HPDE6-E6E7 (cell line): ENCODE measurements around the gene PIK3CD.
"Not testable (repeated sequence)": the region's sequence is repeated elsewhere in the genome, so short reads cannot be mapped to it uniquely, and the experiment has no call there.

ENCODE experiments used
- DNase-seq: peaks from one replicate; pipeline ENCODE4 v3.0.0; 2011; ENCODE audit warnings: missing footprints; ENCODE audit errors: extremely low spot score

PIK3CD gene

GRCh38 chr1:9654051-9654833, 2.7 kb downstream of the PIK3CD start:
- DNase-seq, result no peak

DNA sequence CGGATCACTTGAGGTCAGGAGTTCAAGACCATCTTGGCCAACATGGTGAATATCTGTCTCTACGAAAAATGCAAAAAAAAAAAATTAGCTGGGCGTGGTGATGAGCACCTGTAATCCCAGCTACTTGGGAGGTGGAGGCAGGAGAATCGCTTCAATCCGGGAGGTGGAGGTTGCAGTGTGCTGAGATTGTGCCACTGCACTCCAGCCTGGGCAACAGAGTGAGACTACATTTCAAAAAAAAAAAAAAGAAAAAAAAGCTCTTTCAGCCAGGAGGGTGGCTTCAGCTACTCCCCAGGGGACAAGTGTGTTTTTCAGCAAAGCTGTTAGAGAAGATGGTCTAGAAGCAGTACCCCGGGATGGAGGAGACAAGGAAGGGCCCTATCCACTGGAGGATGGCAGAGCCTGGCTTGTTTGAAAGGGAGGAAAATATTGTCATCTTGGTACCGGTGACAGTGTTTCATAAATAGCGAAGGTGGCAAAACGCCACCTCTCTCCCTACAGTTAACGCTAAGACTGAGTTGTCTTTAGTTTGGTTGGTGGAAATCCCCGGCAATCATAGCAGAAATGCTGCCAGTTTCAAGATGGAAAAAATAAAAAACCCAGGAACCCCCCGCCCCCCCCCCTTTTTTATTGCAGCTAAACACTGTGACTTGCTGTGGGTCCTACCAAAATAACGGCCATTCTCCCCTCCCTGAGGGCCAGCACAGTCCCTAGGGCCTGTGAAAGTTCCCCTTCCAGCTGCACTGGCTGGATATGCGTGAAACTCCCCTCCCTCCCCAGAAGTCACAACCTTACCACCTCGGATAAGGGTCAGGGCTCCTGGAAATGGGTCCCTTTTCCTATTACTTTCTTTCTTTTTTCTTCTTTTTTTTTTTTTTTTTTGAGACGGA, 3.5 kb downstream of the PIK3CD start:
- DNase-seq, result no peak

GRCh38 chr1:9655836-9656235, 4.3 kb downstream of the PIK3CD start:
- DNase-seq, result no peak

DNA sequence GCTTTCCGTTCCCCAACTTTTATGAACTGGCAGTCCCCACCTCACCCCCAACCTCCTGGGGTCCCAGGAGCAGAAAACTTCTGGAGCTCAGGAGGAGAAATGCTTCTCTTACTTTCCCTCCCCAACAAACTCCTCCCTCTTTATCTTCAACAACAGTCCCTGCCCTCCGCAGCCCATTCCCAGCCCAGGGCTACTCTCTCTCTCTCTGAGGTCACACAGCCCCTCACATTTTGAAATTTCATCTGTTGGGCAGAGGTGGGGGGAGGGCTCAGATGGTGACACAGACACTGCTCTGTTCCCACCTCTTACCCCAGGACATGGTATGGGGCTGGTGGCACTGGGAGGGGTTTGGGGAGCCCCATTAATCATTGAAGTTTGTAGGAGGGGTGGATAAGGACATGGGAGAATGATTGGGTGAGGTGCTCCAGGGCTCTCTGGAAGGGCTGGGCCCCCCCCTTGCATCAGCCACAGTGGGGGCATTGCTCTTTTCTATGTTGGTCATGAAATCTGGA, 6.0 kb downstream of the PIK3CD start:
- DNase-seq, result no peak

DNA sequence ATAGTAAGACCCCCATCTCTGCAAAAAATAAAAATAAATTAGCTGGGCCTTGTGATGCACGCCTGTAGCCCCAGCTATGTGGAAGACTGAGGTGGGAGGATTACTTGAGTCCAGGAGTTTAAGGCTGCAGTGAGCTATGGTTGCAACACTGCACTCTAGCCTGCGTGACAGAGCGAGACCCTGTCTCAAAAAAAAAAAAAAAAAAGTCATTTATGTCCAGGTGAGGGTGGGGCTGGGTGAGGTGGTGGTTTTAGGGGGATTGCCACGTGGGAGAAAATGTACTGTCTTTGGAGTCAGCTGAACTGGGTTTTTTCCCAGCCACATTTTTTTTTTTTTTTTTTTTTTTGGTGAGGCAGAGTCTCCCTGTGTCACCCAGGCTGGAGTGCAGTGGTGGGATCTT, 6.7 kb downstream of the PIK3CD start:
- DNase-seq, result no peak

DNA sequence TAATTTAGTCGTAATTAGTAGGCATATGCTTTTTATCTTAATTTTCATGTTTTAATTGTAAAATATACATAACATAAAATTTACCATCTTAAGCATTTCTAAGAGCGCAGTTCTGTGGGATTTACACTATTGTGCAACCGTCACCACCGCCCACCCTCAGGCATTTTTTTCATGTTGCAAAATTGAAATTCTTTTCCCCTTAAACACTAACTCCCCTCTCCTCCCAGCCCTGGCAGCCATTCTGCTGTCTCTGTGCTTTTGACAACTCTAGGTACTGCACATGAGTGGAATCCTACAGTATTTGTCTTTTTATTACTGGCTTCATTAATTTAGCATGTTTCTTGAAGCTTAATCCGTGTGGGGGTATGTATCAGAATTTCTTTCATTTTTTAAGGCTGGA, 7.8 kb downstream of the PIK3CD start:
- no peak for DNase-seq

GRCh38 chr1:9663257-9663656, 11.7 kb downstream of the PIK3CD start:
- DNase-seq, result no peak

DNA sequence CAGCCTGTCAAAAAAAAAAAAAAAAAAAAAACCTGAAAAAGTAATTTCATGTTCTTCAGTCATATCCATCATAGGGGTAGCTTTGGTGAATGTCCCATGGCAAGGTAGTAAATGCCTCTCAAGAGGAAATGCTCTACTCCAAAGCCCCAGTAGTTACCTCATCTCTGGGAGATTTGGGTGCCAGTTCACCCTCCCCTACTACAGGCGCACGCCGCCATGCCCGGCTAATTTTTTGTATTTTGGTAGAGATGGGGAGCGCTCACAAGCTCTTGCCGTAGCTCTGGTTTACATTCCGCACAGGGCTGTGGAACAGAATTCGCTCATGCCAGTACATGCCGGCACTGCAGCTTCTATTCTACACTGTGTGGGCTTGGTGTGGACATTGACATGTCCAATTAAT, 13.7 kb downstream of the PIK3CD start:
- DNase-seq, result no peak

- no peak for DNase-seq
Measured at GRCh38 chr1:9668080-9668479, 16.5 kb downstream of the PIK3CD start.

- DNase-seq, result no peak
Measured at GRCh38 chr1:9670085-9670484, 18.6 kb downstream of the PIK3CD start.

GRCh38 chr1:9671377-9672140, 20.0 kb downstream of the PIK3CD start:
- DNase-seq, result peak; percentile 90

- no peak for DNase-seq
Measured at GRCh38 chr1:9672444-9672843, 20.9 kb downstream of the PIK3CD start.

DNA sequence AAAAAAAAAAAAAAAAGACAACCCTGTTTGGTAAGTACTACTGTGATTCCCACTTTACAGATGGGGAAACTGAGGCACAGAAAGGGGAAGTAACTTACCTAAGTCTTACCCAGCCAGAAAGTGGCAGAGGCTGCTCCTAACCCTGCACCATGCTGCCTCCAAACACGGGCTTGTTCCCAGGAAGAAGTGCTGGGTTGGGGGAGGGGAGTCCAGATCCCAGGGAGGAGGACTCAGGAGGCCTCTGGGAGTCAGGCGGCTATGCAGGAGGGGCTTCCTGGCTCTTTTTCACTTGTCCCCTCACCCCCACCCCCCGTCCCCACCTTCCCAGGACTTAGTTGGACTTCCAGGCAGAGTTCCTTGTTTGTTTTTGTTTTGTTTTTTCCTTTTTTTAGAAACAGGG, 23.9 kb downstream of the PIK3CD start:
- no peak for DNase-seq

DNA sequence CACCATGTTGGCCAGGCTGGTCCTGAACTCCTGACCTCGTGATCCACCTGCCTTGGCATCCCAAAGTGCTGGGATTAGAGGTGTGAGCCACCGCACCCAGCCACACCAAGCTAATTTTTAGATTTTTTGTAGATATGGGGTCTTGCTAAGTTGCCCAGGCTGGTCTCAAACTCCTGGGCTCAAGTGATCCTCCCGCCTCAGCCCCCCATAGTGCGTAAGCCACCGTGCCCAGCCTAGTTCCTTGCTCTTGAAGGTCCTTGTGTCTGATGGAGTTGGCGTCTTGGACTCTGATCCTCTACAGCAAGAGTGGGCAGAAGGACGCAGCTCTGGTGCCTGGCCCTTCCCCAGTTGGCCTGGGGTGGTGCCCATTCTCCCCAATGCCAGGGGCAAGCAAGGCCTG, 24.6 kb downstream of the PIK3CD start:
- DNase-seq, result not testable (repeated sequence)

DNA sequence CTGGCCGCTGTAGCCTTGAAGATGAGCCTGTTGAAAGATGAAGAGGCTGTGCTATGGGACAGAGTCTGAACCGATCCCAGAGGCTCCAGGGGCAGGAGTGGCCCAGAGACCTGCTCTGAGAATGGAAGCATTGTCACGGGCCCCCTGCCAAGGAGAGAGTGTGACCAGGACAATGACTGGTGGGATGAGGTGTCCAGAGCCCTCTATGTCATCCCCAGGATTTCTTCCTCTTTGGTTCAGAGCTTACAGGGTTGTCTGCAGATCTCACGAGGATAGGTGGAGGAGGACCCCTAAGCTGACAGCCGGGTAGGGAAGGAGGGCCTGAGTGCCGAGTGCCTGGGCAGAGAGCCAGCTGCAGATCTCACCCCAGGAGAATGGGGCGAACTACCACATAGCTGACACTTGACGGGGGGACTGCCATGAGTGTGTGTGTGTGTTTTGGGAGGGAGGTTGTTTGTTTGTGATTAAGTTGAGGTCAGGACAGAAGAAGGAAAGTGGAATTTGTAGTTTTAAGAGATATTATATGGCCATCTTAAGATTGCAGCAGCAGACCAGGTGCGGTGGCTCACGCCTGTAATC, 25.4 kb downstream of the PIK3CD start:
- no peak for DNase-seq

- DNase-seq, result no peak
Measured at GRCh38 chr1:9680091-9680490, 28.6 kb downstream of the PIK3CD start.

GRCh38 chr1:9680828-9681227, 29.3 kb downstream of the PIK3CD start:
- no peak for DNase-seq

DNA sequence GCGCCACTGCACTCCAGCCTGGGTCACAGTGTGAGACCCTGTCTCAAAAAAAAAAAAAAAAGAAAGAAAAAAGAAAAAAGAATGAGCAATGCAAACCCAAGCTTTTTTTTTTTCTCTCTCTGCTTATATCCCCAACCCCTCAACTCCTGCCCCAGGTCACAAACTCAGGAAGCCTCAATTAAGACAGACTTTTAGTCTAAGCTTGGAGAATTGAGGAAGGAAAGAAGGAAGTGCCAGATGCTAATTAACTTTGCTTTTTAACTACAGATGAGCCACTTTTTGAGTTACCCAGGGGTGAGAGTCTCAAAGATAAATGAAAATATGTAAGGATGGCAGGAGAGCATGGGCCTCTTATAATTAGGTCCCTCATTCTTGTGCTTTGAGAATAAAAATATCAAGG, 33.3 kb downstream of the PIK3CD start:
- DNase-seq, result no peak

DNA sequence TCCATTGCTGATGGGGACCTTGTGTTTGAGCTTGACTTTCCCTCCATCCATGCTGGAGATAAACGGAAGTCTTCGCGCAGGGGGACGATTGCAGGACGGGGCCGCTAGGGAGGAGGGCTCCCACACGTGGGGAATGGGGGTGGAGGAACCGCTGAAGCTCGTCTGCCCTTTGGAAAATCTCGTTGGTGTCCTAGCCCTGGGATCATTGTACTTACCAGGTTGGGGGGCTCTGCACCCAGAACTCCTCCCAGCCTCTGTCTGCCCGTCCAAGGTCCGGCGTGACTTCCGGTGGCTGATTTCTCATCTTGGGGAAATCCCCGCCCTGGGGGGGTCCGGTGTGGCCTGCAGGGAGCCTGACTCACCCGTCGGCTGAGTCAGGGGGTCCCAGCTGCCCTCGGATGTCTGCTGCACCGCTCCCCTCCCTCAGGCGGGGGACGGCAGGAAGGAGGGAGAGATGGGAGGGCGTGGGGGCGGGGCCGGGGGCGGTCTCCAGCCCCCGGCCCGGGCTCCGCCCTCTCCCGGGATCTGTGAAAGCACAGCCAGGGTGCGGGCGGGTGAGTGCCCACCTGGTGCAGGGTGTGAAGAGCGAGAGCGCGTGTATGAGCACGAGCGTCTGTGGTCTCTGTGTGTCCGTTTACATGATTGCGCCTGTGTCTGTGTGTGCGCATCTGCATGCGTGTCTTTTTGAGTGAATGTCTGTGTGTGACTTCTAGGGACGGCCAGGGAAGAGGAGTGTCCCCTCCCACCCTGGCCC, 35.8 kb downstream of the PIK3CD start:
- peak; percentile 58 for DNase-seq

DNA sequence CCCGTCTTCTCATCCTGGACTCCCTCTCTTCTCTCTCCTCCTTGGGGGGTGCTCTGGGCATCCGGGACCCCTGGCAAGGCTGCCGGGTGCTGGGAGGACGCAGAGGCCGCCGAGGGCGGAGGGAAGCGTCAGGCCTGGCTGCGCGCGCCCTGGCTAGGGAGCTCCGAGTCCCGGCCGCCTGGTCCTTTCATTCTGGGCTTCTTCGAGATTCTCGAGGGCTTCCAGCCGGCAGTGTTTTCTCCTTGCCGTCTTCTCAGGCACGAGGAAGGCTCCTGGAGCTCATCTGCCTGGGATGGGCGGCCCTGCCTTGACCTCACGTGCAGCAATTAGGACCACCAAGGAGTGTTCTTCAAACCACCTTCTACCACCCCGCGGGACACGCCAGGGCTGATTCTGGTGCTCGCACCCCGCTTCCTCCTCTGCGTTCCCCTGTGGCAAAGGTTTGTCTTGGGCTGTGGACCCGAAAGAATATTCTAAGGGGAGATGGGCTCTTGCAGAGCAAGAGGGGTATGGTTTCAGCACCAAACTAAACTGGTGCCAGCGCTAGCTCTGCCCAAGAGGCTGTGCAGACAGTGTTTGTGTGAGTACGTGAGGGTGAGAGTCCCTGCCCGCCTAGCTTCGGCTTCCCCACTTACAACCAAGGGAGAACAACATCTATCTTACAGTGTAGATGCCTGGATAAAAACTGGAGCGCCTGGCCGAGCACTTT, 36.5 kb downstream of the PIK3CD start:
- DNase-seq, result no peak
